NCI-H510A treated with DMSO at 0.1 percent for 48 hours (cell line): ENCODE measurements around the gene TOP3B.

Experiments
- DNase-seq: peaks from one replicate; lab custom pipeline; 2025; lab: John Stamatoyannopoulos, UW

TOP3B gene

GRCh38 chr22:21961886-21962654 lies 20.5 kb downstream of the TOP3B start:
- DNase-seq = no peak

GRCh38 chr22:21961127-21961867 lies 21.3 kb downstream of the TOP3B start:
- no peak for DNase-seq

GRCh38 chr22:21960200-21961126 lies 22.1 kb downstream of the TOP3B start:
- no peak for DNase-seq

- DNase-seq = no peak
Observed at GRCh38 chr22:21959274-21960074, 23.1 kb downstream of the TOP3B start.

- no peak for DNase-seq
Observed at GRCh38 chr22:21958360-21959273, 24.0 kb downstream of the TOP3B start.

GRCh38 chr22:21952586-21953571 lies 29.7 kb downstream of the TOP3B start, which contains the start of gene PPM1F:
Gene PPM1F, minus strand, starts transcription at chr22:21952848. Its CDS starts 6,800 bp downstream, at chr22:21946048.
- peak; percentile 70 for DNase-seq

GRCh38 chr22:21951931-21952465 lies 30.6 kb downstream of the TOP3B start:
- peak; percentile 11 for DNase-seq

- no peak for DNase-seq
Observed at GRCh38 chr22:21951062-21951461, 31.5 kb downstream of the TOP3B start.

GRCh38 chr22:21949948-21950347 lies 32.6 kb downstream of the TOP3B start:
- DNase-seq = no peak

- DNase-seq = no peak
Observed at GRCh38 chr22:21949569-21949918, 33.0 kb downstream of the TOP3B start.

GRCh38 chr22:21948824-21949568 lies 33.6 kb downstream of the TOP3B start:
- DNase-seq = no peak

- no peak for DNase-seq
Observed at GRCh38 chr22:21948390-21948789, 34.2 kb downstream of the TOP3B start.

- no peak for DNase-seq
Observed at GRCh38 chr22:21947040-21948014, 35.3 kb downstream of the TOP3B start.

GRCh38 chr22:21946262-21946925 lies 36.2 kb downstream of the TOP3B start:
- no peak for DNase-seq

- no peak for DNase-seq
Observed at GRCh38 chr22:21945453-21946261, 36.9 kb downstream of the TOP3B start.
